RCC 7860 (cell line): ENCODE measurements around the gene FAM193B.
"Not testable (repeated sequence)": the region's sequence is repeated elsewhere in the genome, so short reads cannot be mapped to it uniquely, and the experiment has no call there.

ENCODE experiments used
- DNase-seq: peaks from one replicate; pipeline ENCODE4 v3.0.0-alpha.2; 2015; ENCODE audit warnings: low spot score
- FAIRE-seq: peaks from 2 replicates; lab custom pipeline; 2012; peaks lifted over from hg19 to GRCh38; lab: Jason Lieb, UNC

FAM193B gene

GRCh38 chr5:177489119-177489716, 65.1 kb downstream of the FAM193B start:
- FAIRE-seq (no peak), DNase-seq (no peak)

GRCh38 chr5:177487975-177488374, 66.4 kb downstream of the FAM193B start:
- FAIRE-seq (no peak), DNase-seq (no peak)

- FAIRE-seq (no peak), DNase-seq (no peak)
Observed at GRCh38 chr5:177487144-177487543, 67.2 kb downstream of the FAM193B start.

GRCh38 chr5:177486256-177486655, 68.1 kb downstream of the FAM193B start:
- DNase-seq (no peak), FAIRE-seq (no peak)

- not testable (repeated sequence) for FAIRE-seq, DNase-seq
Observed at GRCh38 chr5:177485753-177486152, 68.6 kb downstream of the FAM193B start.

- DNase-seq (no peak), FAIRE-seq (no peak)
Observed at GRCh38 chr5:177484902-177485549, 69.3 kb downstream of the FAM193B start.

GRCh38 chr5:177483994-177484901, 70.1 kb downstream of the FAM193B start:
- DNase-seq = no peak
- FAIRE-seq = no peak

GRCh38 chr5:177483042-177483441, 71.3 kb downstream of the FAM193B start:
- FAIRE-seq = no peak
- no peak for DNase-seq

- no peak for DNase-seq
Observed at GRCh38 chr5:177482359-177482795, 72.0 kb downstream of the FAM193B start.

GRCh38 chr5:177479774-177480173, 74.6 kb downstream of the FAM193B start:
- FAIRE-seq (peak; percentile 21), DNase-seq (peak; percentile 49)

More at GRCh38 chr5:177482359-177482795, 72.0 kb downstream of the FAM193B start:
- FAIRE-seq = no peak

GRCh38 chr5:177478711-177479646, 75.4 kb downstream of the FAM193B start:
- FAIRE-seq (no peak), DNase-seq (no peak)

- FAIRE-seq (no peak), DNase-seq (no peak)
Observed at GRCh38 chr5:177477701-177478477, 76.5 kb downstream of the FAM193B start.

GRCh38 chr5:177476531-177477233, 77.7 kb downstream of the FAM193B start:
- no peak for FAIRE-seq
- no peak for DNase-seq

GRCh38 chr5:177475563-177476427, 78.6 kb downstream of the FAM193B start:
- DNase-seq (no peak), FAIRE-seq (no peak)

- FAIRE-seq = no peak
- DNase-seq = no peak
Observed at GRCh38 chr5:177474846-177475562, 79.4 kb downstream of the FAM193B start.

- FAIRE-seq (no peak), DNase-seq (no peak)
Observed at GRCh38 chr5:177474002-177474476, 80.3 kb downstream of the FAM193B start.

- DNase-seq = peak; percentile 19
- no peak for FAIRE-seq
Observed at GRCh38 chr5:177473443-177474001, 80.8 kb downstream of the FAM193B start, which contains the start of gene DBN1. TSS of gene DBN1 (minus strand) at chr5:177473634. CDS start at chr5:177473521, 113 bp downstream.
